Measurements from ENCODE around the gene CAMK1D.

GRCh38 chr10:12471135-12471534 lies 121.8 kb downstream of the CAMK1D start:
- TF ChIP-seq CTCF (IDR thresholded peaks at IDR 0.05) (no peak), POLR2AphosphoS5 (IDR thresholded peaks at IDR 0.05; ENCODE audit: insufficient read depth in 1 of 2, low read depth in 1 of 2) (no peak)
